Ovary (tissue), 9 donors: Measurements from ENCODE around the gene GRM8. TPM values are rescaled to one million over a fixed set of nuclear protein-coding genes. Genes with fewer than 3 reads are reported as not detected.

ENCODE experiments used
- DNase-seq, 5 donors: peaks; one replicate each; pipeline ENCODE4 v3.0.0-alpha.2; 2019 to 2020
- H3K27ac ChIP-seq, 2 donors: fragments of 200-600 bp; one replicate each; pipeline versions ENCODE4 v1.5.1 to v1.8.0; 2019 to 2022
- H3K27me3 ChIP-seq: fragments of 200-600 bp; one replicate; pipeline ENCODE4 v1.8.0; 2022
- H3K36me3 ChIP-seq: fragments of 200-600 bp; sonication (generic); one replicate; pipeline ENCODE4 v1.5.1; 2019
- H3K4me1 ChIP-seq: one replicate; pipeline ENCODE4 v1.8.1; 2013; ENCODE audit warnings: mild to moderate bottlenecking, moderate library complexity; ENCODE audit not compliant: insufficient read depth
- H3K4me3 ChIP-seq: fragments of 200-600 bp; sonication (generic); one replicate; pipeline ENCODE4 v1.5.1; 2017
- H3K9me3 ChIP-seq, 2 donors: fragments of 200-600 bp in 1 of 2; sonication (generic) in 1 of 2; one replicate each; pipeline versions ENCODE4 v1.5.1 to v1.8.1; 2013 to 2019; ENCODE audit warnings: mild to moderate bottlenecking in 1 of 2, moderate library complexity in 1 of 2
- CTCF ChIP-seq, 3 donors: fragments of 450-650 bp in 2 of 3; fragments of 200-600 bp in 1 of 3; IDR thresholded peaks; one replicate each; pipeline versions ENCODE4 v1.5.1 to v1.8.0; 2016 to 2022; ENCODE audit warnings: antibody characterized with exemption in 3 of 3, mild to moderate bottlenecking in 1 of 3
- EP300 ChIP-seq: sonication (generic); formaldehyde crosslinking; IDR thresholded peaks from one replicate; pipeline ENCODE4 v1.6.1; 2017; ENCODE audit warnings: antibody characterized with exemption
- POLR2A ChIP-seq: fragments of 450-650 bp; IDR thresholded peaks from one replicate; pipeline ENCODE4 v1.6.1; 2017; ENCODE audit warnings: antibody characterized with exemption, mild to moderate bottlenecking, moderate library complexity
- WGBS, 3 donors: extraction: QIAGEN DNeasy Blood & Tissue Kit in 1 of 3; methylation state at CpG; one replicate each; pipeline versions ENCODE4 v1.1.5 to v1.1.7; 2013 to 2017; 5-methylcytosine and 5-hydroxymethylcytosine counted together
- intact Hi-C, 4 donors: fragments of 100-400 bp; cut with DNase I; formaldehyde crosslinking; loops; one replicate each; pipeline versions ENCODE4 v1.11.0 to v1.15.1; 2022 to 2023
- polyA plus RNA-seq, 2 donors: library from polyadenylated mRNA; stranded (reverse); fragments of 200-250 nt in 1 of 2; fragments of 350-450 nt in 1 of 2; fragmentation: Illumina TruSeq in 1 of 2; extraction: RNeasy Lipid Tissue Mini Kit (QIAGEN cat#74804) in 1 of 2; gene quantifications; one replicate each; pipeline ENCODE4 v1.2.3, GENCODE V29; 2013 to 2014
- total RNA-seq, 7 donors: library from RNA; depleted of rRNA in 2 of 7; stranded (reverse); fragments of >200 nt in 2 of 7; fragmentation: NEBNext Ultra II Directional in 3 of 7; extraction: Animal tissue kit (Norgen Biotek cat#: 25700) in 3 of 7; gene quantifications; one replicate each; pipeline versions ENCODE4 v1.1.0 to v1.2.4, GENCODE V29; 2016 to 2023
- donor health status: DM: no; HTN: no; CAD: no; lungs with moderate emphysema.
- donor health status: DM: no; HTN: no; CAD: no.
- donor health status: Bipolar disorder and iron deficiency.
- donor health status: DM: yes; HTN: yes; CAD: no.
- donor health status: DM: no; HTN: no; CAD: no.
- donor health status: DM: yes; HTN: yes; CAD: no.

The GRM8 gene
- total and polyA plus RNA-seq, 9 donors = 0.38 to 4.0 (median 1.0) TPM; not detected in 1

- DNase-seq = no peak
- Histone ChIP-seq H3K4me3 (no peak overlapping the region), H3K9me3 (no peaks in the 10 kb centered on the region), H3K27ac (no peak overlapping the region), H3K27me3 (no peaks in the 10 kb centered on the region), H3K4me1 (no peaks in the 10 kb centered on the region), H3K36me3 (no peaks in the 10 kb centered on the region)
- WGBS, 3 donors = 68 to 82% (median 77%) methylated on average over 3 of the region's 3 CpGs
- intact Hi-C loops = no loop called here
- TF ChIP-seq EP300 (no peak), CTCF (IDR thresholded peaks at IDR 0.05) (no peak), POLR2A (no peak)
These were observed 799.6 kb downstream of the GRM8 start for GRCh38 chr7:126453104-126453503.

GRCh38 chr7:126450269-126450671 lies 802.5 kb downstream of the GRM8 start:
- intact Hi-C loops = no loop called here
- no peak for TF ChIP-seq EP300
- no peak for TF ChIP-seq POLR2A
- TF ChIP-seq CTCF (IDR thresholded peaks at IDR 0.05) = no peak
- no peaks in the 10 kb centered on the region for H3K9me3 ChIP-seq
- no peak overlapping the region for H3K4me3 ChIP-seq
- H3K36me3 ChIP-seq = no peaks in the 10 kb centered on the region
- no peaks in the 10 kb centered on the region for H3K27me3 ChIP-seq
- 4 to 18% (median 9%) methylated on average over 4 of the region's 4 CpGs for WGBS, 3 donors
- no peaks in the 10 kb centered on the region for H3K4me1 ChIP-seq
- DNase-seq = no peak
- H3K27ac ChIP-seq = no peak overlapping the region

- H3K4me1 ChIP-seq = no peaks in the 10 kb centered on the region
- TF ChIP-seq POLR2A (no peak), EP300 (no peak), CTCF (IDR thresholded peaks at IDR 0.05) (no peak)
- no peak overlapping the region for H3K4me3 ChIP-seq
- no peaks in the 10 kb centered on the region for H3K36me3 ChIP-seq
- intact Hi-C loops = no loop called here
- no peaks in the 10 kb centered on the region for H3K27me3 ChIP-seq
- DNase-seq = no peak
- no peak overlapping the region for H3K27ac ChIP-seq
- WGBS, 3 donors = 45 to 55% (median 54%) methylated on average over 3 of the region's 3 CpGs
- no peaks in the 10 kb centered on the region for H3K9me3 ChIP-seq
These were observed 803.0 kb downstream of the GRM8 start for GRCh38 chr7:126449611-126450268.

- no peak overlapping the region for H3K4me3 ChIP-seq
- WGBS, 3 donors = 63 to 72% (median 64%) methylated on average over 2 of the region's 2 CpGs
These were observed 804.8 kb downstream of the GRM8 start for GRCh38 chr7:126447984-126448383.

More at GRCh38 chr7:126447984-126448383, 804.8 kb downstream of the GRM8 start:
- Histone ChIP-seq H3K4me1 (no peaks in the 10 kb centered on the region), H3K27ac (no peak overlapping the region), H3K9me3 (no peaks in the 10 kb centered on the region), H3K27me3 (no peaks in the 10 kb centered on the region), H3K36me3 (no peaks in the 10 kb centered on the region)
- intact Hi-C loops = no loop called here
- TF ChIP-seq POLR2A (no peak), CTCF (IDR thresholded peaks at IDR 0.05) (no peak), EP300 (no peak)
- no peak for DNase-seq
